ENCODE results near the gene MYBBP1A. TPM values are rescaled to one million over a fixed set of nuclear protein-coding genes. Genes with fewer than 3 reads are reported as not detected.

MYBBP1A gene
- total and polyA plus RNA-seq, 9 donors = 12.7 to 71.4 (median 45.5) TPM

GRCh38 chr17:4601326-4601725, 46.1 kb upstream of the MYBBP1A start:
- DNase-seq = no peak
- no peaks in the 10 kb centered on the region for H3K9me3 ChIP-seq
- TF ChIP-seq EP300 (IDR thresholded peaks at IDR 0.05) = no peak
- no peak for TF ChIP-seq POLR2A (IDR thresholded peaks at IDR 0.05)
- no peak for TF ChIP-seq CTCF (IDR thresholded peaks at IDR 0.05)
- WGBS, 3 donors = 82 to 90% (median 88%) methylated on average over 4 of the region's 4 CpGs
- H3K4me3 ChIP-seq = no peak overlapping the region
- intact Hi-C loops (cut with DNase I) = no loop called here
- H3K27me3 ChIP-seq = no peaks in the 10 kb centered on the region
- peaks cover 26% of the 10 kb centered on the region for H3K4me1 ChIP-seq (ENCODE audit: insufficient read depth)
- H3K36me3 ChIP-seq = no peaks in the 10 kb centered on the region
- peak overlapping the region; percentile 13 to 91 for H3K27ac ChIP-seq

GRCh38 chr17:4600563-4600962, 45.4 kb upstream of the MYBBP1A start:
- Histone ChIP-seq H3K36me3 (no peaks in the 10 kb centered on the region), H3K4me1 (ENCODE audit: insufficient read depth) (peaks cover 24% of the 10 kb centered on the region), H3K4me3 (no peak overlapping the region), H3K9me3 (no peaks in the 10 kb centered on the region), H3K27me3 (no peaks in the 10 kb centered on the region), H3K27ac (peak overlapping the region; percentile 91)
- intact Hi-C loops (cut with DNase I) = no loop called here
- peak in 1 of 5 donors; percentile 56 for DNase-seq
- 65 to 72% (median 66%) methylated on average over 13 of the region's 13 CpGs for WGBS, 3 donors
- no peak for TF ChIP-seq CTCF (IDR thresholded peaks at IDR 0.05)

GRCh38 chr17:4599505-4600281, 44.5 kb upstream of the MYBBP1A start:
- WGBS, 3 donors = 14 to 19% (median 17%) methylated on average over 25 of the region's 25 CpGs
- no peaks in the 10 kb centered on the region for H3K36me3 ChIP-seq
- DNase-seq = peak; percentile 86 to 94 (median 92)
- H3K4me3 ChIP-seq = no peak overlapping the region
- H3K27ac ChIP-seq = peak overlapping the region; percentile 91
- no peaks in the 10 kb centered on the region for H3K27me3 ChIP-seq
- no peak for TF ChIP-seq EP300 (IDR thresholded peaks at IDR 0.05)
- no peak for TF ChIP-seq CTCF (IDR thresholded peaks at IDR 0.05)
- TF ChIP-seq POLR2A (IDR thresholded peaks at IDR 0.05) = no peak
- intact Hi-C loops (cut with DNase I) = no loop called here
- peaks cover 19% of the 10 kb centered on the region for H3K4me1 ChIP-seq (ENCODE audit: insufficient read depth)
- H3K9me3 ChIP-seq = no peaks in the 10 kb centered on the region

- no peak overlapping the region for H3K4me3 ChIP-seq
- H3K4me1 ChIP-seq (ENCODE audit: insufficient read depth) = peaks cover 19% of the 10 kb centered on the region
- TF ChIP-seq CTCF (IDR thresholded peaks at IDR 0.05) (no peak), POLR2A (IDR thresholded peaks at IDR 0.05) (no peak), EP300 (IDR thresholded peaks at IDR 0.05) (no peak)
- WGBS, 3 donors = 33 to 42% (median 38%) methylated on average over 20 of the region's 20 CpGs
- no peaks in the 10 kb centered on the region for H3K9me3 ChIP-seq
- peak overlapping the region; percentile 91 for H3K27ac ChIP-seq
- peak; percentile 76 to 87 (median 85) for DNase-seq
- H3K36me3 ChIP-seq = no peaks in the 10 kb centered on the region
- intact Hi-C loops (cut with DNase I) = no loop called here
- H3K27me3 ChIP-seq = no peaks in the 10 kb centered on the region
These were observed 43.8 kb upstream of the MYBBP1A start for GRCh38 chr17:4598776-4599504.
